H1 (cell line): Measurements from ENCODE around the gene ATP11A. TPM values are rescaled to one million over a fixed set of nuclear protein-coding genes. Genes with fewer than 3 reads are reported as not detected.
A peak's percentile ranks its signal among the peaks of the same experiment; 100 is the strongest.

Source experiments
- CTCF ChIA-PET: fragments of 300-600 bp; sonication (Branson Sonifier 250); formaldehyde crosslinking; loops from one replicate; lab custom pipeline; 2021; ENCODE audit not compliant: partially characterized antibody; lab: Charles Lee
- POLR2A ChIA-PET: fragments of 300-600 bp; sonication (Branson Sonifier 250); formaldehyde crosslinking; loops from one replicate; lab custom pipeline; 2021; ENCODE audit warnings: inconsistent platforms; ENCODE audit not compliant: partially characterized antibody; lab: Charles Lee
- DNase-seq, 2 experiments: peaks; one replicate each; pipeline versions ENCODE4 v3.0.0 to v3.0.0-alpha.2; 2010 to 2022; ENCODE audit warnings: low spot score in 2 of 2, low read depth in 1 of 2, mixed read lengths in 1 of 2
- FAIRE-seq: peaks from 2 replicates; lab custom pipeline; 2011; peaks lifted over from hg19 to GRCh38; lab: Jason Lieb, UNC
- H2AFZ ChIP-seq: 2 replicates; pipeline ENCODE4 v1.8.1; 2012; ENCODE audit warnings: low read length, inconsistent platforms
- H2AK5ac ChIP-seq: 2 replicates; pipeline ENCODE4 v1.6.1; 2013; ENCODE audit warnings: low read depth, low read length
- H2BK120ac ChIP-seq: replicated peaks from 2 replicates; pipeline ENCODE3; 2013; ENCODE audit warnings: low read depth, low read length, inconsistent platforms
- H2BK12ac ChIP-seq: 2 replicates; pipeline ENCODE4 v1.6.1; 2013; ENCODE audit warnings: low read depth, low read length
- H2BK15ac ChIP-seq: 2 replicates; pipeline ENCODE4 v1.6.1; 2013; ENCODE audit warnings: low read length
- H2BK20ac ChIP-seq: 2 replicates; pipeline ENCODE4 v1.6.1; 2013; ENCODE audit warnings: low read length
- H2BK5ac ChIP-seq: 2 replicates; pipeline ENCODE4 v1.6.1; 2013; ENCODE audit warnings: low read depth, low read length
- H3K14ac ChIP-seq: 2 replicates; pipeline ENCODE4 v1.6.1; 2013; ENCODE audit warnings: inconsistent platforms; ENCODE audit not compliant: insufficient read length
- H3K18ac ChIP-seq: 2 replicates; pipeline ENCODE4 v1.6.1; 2013; ENCODE audit warnings: low read length; ENCODE audit errors: extremely low read depth
- H3K23ac ChIP-seq: 2 replicates; pipeline ENCODE4 v1.6.1; 2013; ENCODE audit warnings: inconsistent platforms; ENCODE audit not compliant: insufficient read length
- H3K23me2 ChIP-seq: 2 replicates; pipeline ENCODE4 v1.6.1; 2013; ENCODE audit warnings: low read depth, low read length
- H3K27ac ChIP-seq: 2 replicates; pipeline ENCODE4 v1.6.1; 2011; ENCODE audit warnings: low read depth, low read length, inconsistent platforms
- H3K27me3 ChIP-seq, 4 experiments: replicated peaks in 1 of 4; 1 replicate in 1 of 4; 2 replicates in 3 of 4; pipeline versions ENCODE4 v1.6.1 to v1.8.1; 2011 to 2013; ENCODE audit warnings: low read length in 3 of 4, mild to moderate bottlenecking in 3 of 4, inconsistent platforms in 2 of 4, mixed read lengths in 2 of 4, moderate library complexity in 1 of 4; ENCODE audit not compliant: control insufficient read depth in 3 of 4, insufficient read depth in 3 of 4; ENCODE audit errors: extremely low read depth in 1 of 4
- H3K36me3 ChIP-seq, 4 experiments: 2 replicates each; pipeline versions ENCODE4 v1.6.1 to v1.8.1; 2011 to 2013; ENCODE audit warnings: mild to moderate bottlenecking in 4 of 4, low read length in 3 of 4, moderate library complexity in 2 of 4, control low read depth in 1 of 4, inconsistent platforms in 1 of 4; ENCODE audit not compliant: insufficient read depth in 4 of 4, control insufficient read depth in 2 of 4
- H3K4ac ChIP-seq: replicated peaks from 2 replicates; pipeline ENCODE3; 2013; ENCODE audit warnings: low read length, low read depth, mixed read lengths, inconsistent platforms; ENCODE audit not compliant: insufficient read length
- H3K4me1 ChIP-seq, 4 experiments: replicated peaks in 1 of 4; 1 replicate in 1 of 4; 2 replicates in 3 of 4; pipeline versions ENCODE4 v1.6.1 to v1.8.1; 2011 to 2013; ENCODE audit warnings: low read length in 3 of 4, inconsistent platforms in 2 of 4, mixed read lengths in 1 of 4; ENCODE audit not compliant: insufficient read depth in 4 of 4, control insufficient read depth in 3 of 4
- H3K4me2 ChIP-seq, 2 experiments: 2 replicates each; pipeline versions ENCODE4 v1.6.1 to v1.8.1; 2011 to 2013; ENCODE audit warnings: low read depth in 2 of 2, low read length in 2 of 2, control low read depth in 1 of 2, inconsistent platforms in 1 of 2, mild to moderate bottlenecking in 1 of 2; ENCODE audit not compliant: insufficient read depth in 1 of 2
- H3K4me3 ChIP-seq, 4 experiments: fragments of 200-600, 300-600 bp in 1 of 4; sonication (generic), shearing (Covaris generic), sonication (Bioruptor Twin) in 1 of 4; 2 replicates each; pipeline versions ENCODE4 v1.5.1 to v1.8.1; 2011 to 2016; ENCODE audit warnings: low read length in 4 of 4, low read depth in 3 of 4, control low read depth in 2 of 4, inconsistent platforms in 2 of 4, mild to moderate bottlenecking in 2 of 4, mixed read lengths in 1 of 4, moderate library complexity in 1 of 4; ENCODE audit not compliant: insufficient read depth in 2 of 4; ENCODE audit errors: extremely low read depth in 1 of 4
- H3K56ac ChIP-seq: replicated peaks from 2 replicates; pipeline ENCODE3; 2013; ENCODE audit warnings: low read depth, mild to moderate bottlenecking, mixed read lengths, low read length, inconsistent platforms; ENCODE audit not compliant: insufficient read length
- H3K79me1 ChIP-seq: 2 replicates; pipeline ENCODE4 v1.6.1; 2013; ENCODE audit warnings: low read depth, low read length, control low read depth
- H3K79me2 ChIP-seq, 2 experiments: 2 replicates each; pipeline versions ENCODE4 v1.6.1 to v1.8.1; 2012 to 2013; ENCODE audit warnings: low read length in 2 of 2, mild to moderate bottlenecking in 2 of 2, inconsistent platforms in 1 of 2; ENCODE audit not compliant: insufficient read depth in 2 of 2, control insufficient read depth in 1 of 2
- H3K9ac ChIP-seq, 4 experiments: replicated peaks in 1 of 4; 1 replicate in 1 of 4; 2 replicates in 3 of 4; pipeline versions ENCODE4 v1.6.1 to v1.8.1; 2011 to 2013; ENCODE audit warnings: low read depth in 3 of 4, low read length in 3 of 4, control low read depth in 2 of 4, mild to moderate bottlenecking in 2 of 4, moderate library complexity in 2 of 4, inconsistent platforms in 1 of 4; ENCODE audit errors: extremely low read depth in 1 of 4
- H3K9me3 ChIP-seq, 2 experiments: 2 replicates each; pipeline versions ENCODE4 v1.6.1 to v1.8.1; 2012 to 2013; ENCODE audit warnings: mild to moderate bottlenecking in 2 of 2, moderate library complexity in 2 of 2, control low read depth in 1 of 2, inconsistent platforms in 1 of 2, low read depth in 1 of 2, low read length in 1 of 2, mixed read lengths in 1 of 2; ENCODE audit not compliant: insufficient read depth in 2 of 2
- H4K20me1 ChIP-seq, 2 experiments: replicated peaks in 1 of 2; 2 replicates each; pipeline versions ENCODE3 to v1.8.1; 2011 to 2013; ENCODE audit warnings: inconsistent platforms in 2 of 2, low read length in 2 of 2, mild to moderate bottlenecking in 1 of 2; ENCODE audit not compliant: insufficient read depth in 2 of 2, control insufficient read depth in 1 of 2
- H4K5ac ChIP-seq: 2 replicates; pipeline ENCODE4 v1.6.1; 2013; ENCODE audit warnings: low read length, low read depth, mixed read lengths, inconsistent platforms; ENCODE audit not compliant: insufficient read length
- H4K8ac ChIP-seq: 2 replicates; pipeline ENCODE4 v1.8.0; 2013; ENCODE audit warnings: mild to moderate bottlenecking, moderate library complexity, low read length, inconsistent platforms; ENCODE audit not compliant: insufficient read depth; ENCODE audit errors: extremely low read depth
- H4K91ac ChIP-seq: replicated peaks from 2 replicates; pipeline ENCODE3; 2013; ENCODE audit warnings: low read length, mixed read lengths, inconsistent platforms; ENCODE audit not compliant: insufficient read length
- FOSL1 ChIP-seq: IDR thresholded peaks from 2 replicates; pipeline ENCODE4 v1.6.1; 2011; ENCODE audit warnings: mild to moderate bottlenecking, low read depth, low read length, moderate library complexity; ENCODE audit not compliant: insufficient read depth
- PHF8 ChIP-seq: fragments of 200-600 bp; sonication (generic); conservative IDR thresholded peaks from 2 replicates; pipeline ENCODE4 v1.7.1; 2012; ENCODE audit warnings: low read depth, mild to moderate bottlenecking, inconsistent platforms, low read length, moderate library complexity
- WGBS, 2 experiments: shearing (Covaris generic) in 1 of 2; methylation state at CpG; one replicate each; pipeline versions ENCODE4 v1.1.6 to v1.1.7; 2013 to 2015; ENCODE audit warnings: low lambda C conversion rate in 2 of 2, mixed read lengths in 2 of 2, inconsistent platforms in 1 of 2, low coverage in 1 of 2, missing lambda C conversion rate in 1 of 2; ENCODE audit not compliant: insufficient replicate concordance in 2 of 2, insufficient coverage in 1 of 2, insufficient read length in 1 of 2; ENCODE audit errors: extremely low coverage in 1 of 2, missing lambda C conversion rate in 1 of 2; 5-methylcytosine and 5-hydroxymethylcytosine counted together
- polyA plus RNA-seq, 7 experiments: library from polyadenylated mRNA; depleted of rRNA in 3 of 7; stranded (reverse) in 5 of 7; unstranded in 2 of 7; fragments of >200 nt in 5 of 7; fragments of 200-250 nt in 2 of 7; gene quantifications; 1 replicate in 5 of 7; 2 replicates in 1 of 7; 4 replicates in 1 of 7; pipeline versions ENCODE4 v1.2.1 to v1.2.3, GENCODE V29; 2011 to 2013; ENCODE audit warnings: missing spikeins in 2 of 7, mixed read lengths in 2 of 7
- total RNA-seq: library from RNA; stranded (reverse); fragmentation: NEBNext Ultra II Directional; extraction: Animal tissue kit (Norgen Biotek cat#: 25700); gene quantifications from 2 replicates; pipeline ENCODE4 v1.2.1, GENCODE V29; 2021

Gene ATP11A
- total and polyA plus RNA-seq, 2 of the 8 experiments (the other 6 are each of a cell fraction or from before 2014, with no cell fraction given): 28.8 to 72.9 TPM

DNA sequence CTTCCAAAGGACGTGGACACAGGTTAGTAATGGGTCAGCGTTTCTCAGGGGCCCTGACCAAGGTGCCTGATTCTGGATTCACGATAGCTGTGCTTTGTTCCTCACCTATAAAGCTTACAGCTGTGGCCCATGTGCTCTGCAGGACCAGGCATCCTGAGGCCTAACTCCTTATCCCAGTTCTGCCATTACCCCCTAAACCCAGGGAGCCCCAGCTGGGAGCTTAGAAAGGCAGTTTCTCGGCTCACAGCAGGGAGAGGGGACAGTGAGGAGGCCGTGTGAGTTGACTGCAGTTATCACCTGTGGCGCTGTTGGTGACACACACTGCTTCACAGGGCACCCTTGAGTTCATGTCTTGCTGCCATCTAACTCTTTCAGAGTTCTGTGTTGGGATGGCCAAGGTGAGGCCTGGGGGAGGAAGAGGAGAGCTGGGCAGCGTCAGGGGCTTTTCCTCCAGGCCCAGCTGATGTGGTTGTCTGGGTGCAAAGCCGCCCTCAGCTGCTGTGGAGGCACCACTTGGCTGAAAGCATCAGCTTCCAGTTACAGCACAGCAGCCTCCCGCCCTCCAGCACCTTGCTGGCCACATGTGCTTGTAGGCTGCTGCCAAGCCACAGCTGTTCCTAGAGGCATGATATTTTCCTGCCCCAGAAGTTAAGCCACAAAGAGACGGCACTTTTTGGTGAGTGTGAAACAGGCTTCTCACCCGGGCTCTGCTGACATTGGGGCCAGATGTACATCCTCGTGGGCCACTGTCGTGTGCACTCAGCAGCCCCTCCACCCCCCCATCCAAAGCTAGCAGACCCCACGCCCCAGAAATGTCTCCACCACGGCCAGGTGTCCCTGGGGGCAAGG lies 179.6 kb downstream of the ATP11A start:
- no peak for FAIRE-seq

More for the DNA sequence above, 179.6 kb downstream of the ATP11A start:
- Histone ChIP-seq H2BK15ac (no peak overlapping the region), H3K27me3 (no peaks in the 10 kb centered on the region)
- no peak for TF ChIP-seq FOSL1
- TF ChIP-seq PHF8: 0 out of 2 replicates have a peak, but pooled peaks have one; percentile 11
- TF ChIP-seq, all 59 proteins: peak for 1
- Histone ChIP-seq H3K27ac (no peak overlapping the region), H3K4me2 (no peak overlapping the region), H3K14ac (no peak overlapping the region), H2BK120ac (no peak overlapping the region), H3K79me2 (no peaks in the 10 kb centered on the region), H2BK5ac (no peak overlapping the region), H4K5ac (no peak overlapping the region), H2BK12ac (no peak overlapping the region), H4K8ac (no peak overlapping the region), H3K18ac (no peak overlapping the region), H3K9ac (no peak overlapping the region), H3K4me3 (no peak overlapping the region), H3K4ac (no peak overlapping the region), H3K4me1 (0 out of 7 replicates have a peak, but pooled peaks cover 0 to 4% (median under 1%) of the 10 kb centered on the region in 4 experiments), H2AK5ac (no peak overlapping the region), H2BK20ac (no peak overlapping the region), H2AFZ (no peak overlapping the region), H3K79me1 (no peaks in the 10 kb centered on the region), H4K91ac (no peak overlapping the region), H4K20me1 (no peaks in the 10 kb centered on the region), H3K56ac (no peak overlapping the region), H3K23me2 (peaks cover 6% of the 10 kb centered on the region; the same call in 1 of the 2 replicates), H3K9me3 (peaks cover 0 to 12% of the 10 kb centered on the region in 2 experiments; a peak in 3 of 4 replicates), H3K36me3 (peaks cover 3 to 9% (median 4%) of the 10 kb centered on the region in 4 experiments; a peak in 4 of 8 replicates), H3K23ac (no peak overlapping the region)
- ChIA-PET POLR2A (interaction anchor here (1.3 kb wide), 1 partner anchor 37 kb away, joined by 3 read pairs; no protein-coding TSS in a partner anchor), CTCF (interaction anchor here (0.9 to 1.8 kb wide), 3 partner anchors 11 to 62 kb away, joined by 3 to 5 read pairs (median 4); no protein-coding TSS in a partner anchor)
- WGBS, 2 experiments: 91% methylated on average over 14 of the region's 15 CpGs; no CpG with 5 or more reads in 1 of the 2 experiments
- DNase-seq: no peak
